ENCODE results near the gene APBA1.

- TF ChIP-seq, protein P1, sequence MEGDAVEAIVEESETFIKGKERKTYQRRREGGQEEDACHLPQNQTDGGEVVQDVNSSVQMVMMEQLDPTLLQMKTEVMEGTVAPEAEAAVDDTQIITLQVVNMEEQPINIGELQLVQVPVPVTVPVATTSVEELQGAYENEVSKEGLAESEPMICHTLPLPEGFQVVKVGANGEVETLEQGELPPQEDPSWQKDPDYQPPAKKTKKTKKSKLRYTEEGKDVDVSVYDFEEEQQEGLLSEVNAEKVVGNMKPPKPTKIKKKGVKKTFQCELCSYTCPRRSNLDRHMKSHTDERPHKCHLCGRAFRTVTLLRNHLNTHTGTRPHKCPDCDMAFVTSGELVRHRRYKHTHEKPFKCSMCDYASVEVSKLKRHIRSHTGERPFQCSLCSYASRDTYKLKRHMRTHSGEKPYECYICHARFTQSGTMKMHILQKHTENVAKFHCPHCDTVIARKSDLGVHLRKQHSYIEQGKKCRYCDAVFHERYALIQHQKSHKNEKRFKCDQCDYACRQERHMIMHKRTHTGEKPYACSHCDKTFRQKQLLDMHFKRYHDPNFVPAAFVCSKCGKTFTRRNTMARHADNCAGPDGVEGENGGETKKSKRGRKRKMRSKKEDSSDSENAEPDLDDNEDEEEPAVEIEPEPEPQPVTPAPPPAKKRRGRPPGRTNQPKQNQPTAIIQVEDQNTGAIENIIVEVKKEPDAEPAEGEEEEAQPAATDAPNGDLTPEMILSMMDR (IDR thresholded peaks at IDR 0.05; ENCODE audit: borderline replicate concordance, extremely low read depth, low read length, poor library complexity, severe bottlenecking) = no peak
- no peak for TF ChIP-seq EZH2 (IDR thresholded peaks at IDR 0.05; ENCODE audit: borderline replicate concordance, low read depth, low read length, severe bottlenecking)
Measured at GRCh38 chr9:69579760-69580581, 92.2 kb downstream of the APBA1 start.
